MV-4-11 (cell line): ENCODE measurements around the gene BICD2.

Source experiments
- DNase-seq: peaks from one replicate; lab custom pipeline; 2025; lab: John Stamatoyannopoulos, UW

The BICD2 gene

DNA sequence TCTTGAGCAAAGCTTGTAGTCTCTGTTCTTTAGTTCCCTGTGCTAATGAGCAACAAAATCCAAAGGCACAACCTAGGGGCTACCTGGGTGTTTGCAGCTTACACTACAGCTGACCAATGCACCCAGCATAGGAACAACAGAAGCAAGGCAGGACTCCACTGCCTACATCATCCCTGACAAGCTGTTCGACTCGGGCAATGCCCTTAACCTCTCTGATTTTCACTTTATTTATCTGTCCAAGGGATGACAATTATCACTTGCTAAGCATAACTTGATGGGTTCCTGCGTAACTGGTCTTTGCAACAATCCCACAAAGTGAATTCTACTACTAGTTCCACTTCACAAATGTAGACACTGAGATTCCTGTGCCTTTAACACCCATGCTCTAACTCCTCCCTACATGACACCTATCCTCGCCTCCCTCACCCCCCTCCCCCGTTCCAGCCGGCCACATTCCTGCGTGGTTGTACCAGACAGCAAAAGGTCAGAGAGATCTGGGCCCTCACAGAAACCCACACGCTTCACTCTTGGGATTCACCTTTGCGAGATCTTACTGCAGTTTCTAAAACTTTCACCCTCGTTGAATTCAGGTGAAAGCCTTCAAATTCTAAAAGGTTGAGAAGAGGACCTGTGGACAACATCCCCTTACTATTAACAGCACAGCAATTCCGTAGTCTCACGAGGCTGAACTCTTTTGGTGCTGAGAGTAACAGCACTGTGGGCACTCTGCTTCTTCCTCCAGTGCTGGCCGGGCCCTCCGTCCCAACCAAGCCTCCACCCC lies 95.7 kb downstream of the BICD2 start:
- no peak for DNase-seq

DNA sequence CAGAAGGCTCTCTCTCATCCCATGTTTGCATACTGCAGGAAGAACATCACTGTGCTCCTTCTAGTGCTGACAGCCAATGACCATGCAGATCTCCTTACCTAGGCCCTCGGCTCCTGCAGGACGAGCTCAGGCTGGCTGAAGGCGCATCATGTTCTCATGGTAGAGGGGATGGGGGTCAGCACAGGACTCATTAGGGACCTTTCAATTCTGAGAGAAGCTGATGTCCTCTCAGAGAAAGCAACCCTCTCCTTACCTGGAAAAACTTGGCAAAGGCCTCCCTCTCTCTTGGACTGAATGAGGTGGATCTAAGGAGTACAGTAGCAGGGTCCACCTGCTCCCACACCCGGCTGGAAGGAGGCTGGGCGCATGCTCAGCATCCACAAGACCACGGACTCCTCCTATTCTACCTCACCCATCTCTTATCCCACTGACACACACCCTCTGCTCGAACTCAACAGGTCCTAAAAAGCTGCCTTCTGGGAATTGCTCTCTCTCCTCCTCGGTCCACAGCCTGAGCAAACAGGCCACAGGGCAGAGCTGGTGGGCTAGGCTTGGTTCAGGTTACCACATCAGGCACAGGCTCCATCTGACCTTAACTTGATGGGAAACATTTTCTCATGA lies 97.6 kb downstream of the BICD2 start:
- no peak for DNase-seq

DNA sequence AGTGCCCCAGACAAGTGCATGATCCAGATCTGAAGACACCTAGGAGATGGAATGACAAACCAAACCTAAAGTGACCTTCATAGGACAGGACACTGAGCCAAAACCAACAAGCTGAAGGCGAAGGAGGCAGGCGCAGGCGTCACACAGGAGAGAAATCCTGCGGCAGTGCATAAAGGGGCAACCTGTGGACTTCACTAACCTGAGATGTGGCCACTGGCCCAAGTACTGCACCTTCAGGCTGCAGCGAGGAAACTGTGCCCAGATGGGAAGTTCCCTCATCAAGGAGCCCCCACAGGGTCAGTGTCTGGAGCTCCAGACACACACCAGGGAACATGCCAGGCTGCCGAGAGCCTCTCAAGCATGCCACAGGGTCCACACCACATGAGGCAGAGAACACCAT lies 98.4 kb downstream of the BICD2 start:
- no peak for DNase-seq

DNA sequence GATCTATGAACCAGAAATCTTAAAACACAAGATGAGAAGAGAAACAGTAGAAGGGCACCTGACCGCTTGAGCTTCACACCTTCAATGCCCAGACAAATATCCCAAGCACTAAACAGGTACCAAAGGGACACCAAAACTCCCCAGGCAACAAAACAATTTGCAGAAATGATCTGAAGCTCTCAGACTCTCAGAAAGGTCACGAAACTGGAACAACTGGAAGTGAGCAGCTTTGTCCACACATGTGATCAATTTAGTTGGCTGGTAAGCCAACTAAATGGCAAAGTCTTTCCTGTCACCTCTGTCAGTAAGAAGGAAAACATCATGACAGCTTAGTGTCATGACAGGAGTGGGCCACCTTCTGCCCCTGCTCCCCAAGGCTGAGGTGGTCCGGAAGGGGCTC lies 98.8 kb downstream of the BICD2 start:
- DNase-seq: no peak

DNA sequence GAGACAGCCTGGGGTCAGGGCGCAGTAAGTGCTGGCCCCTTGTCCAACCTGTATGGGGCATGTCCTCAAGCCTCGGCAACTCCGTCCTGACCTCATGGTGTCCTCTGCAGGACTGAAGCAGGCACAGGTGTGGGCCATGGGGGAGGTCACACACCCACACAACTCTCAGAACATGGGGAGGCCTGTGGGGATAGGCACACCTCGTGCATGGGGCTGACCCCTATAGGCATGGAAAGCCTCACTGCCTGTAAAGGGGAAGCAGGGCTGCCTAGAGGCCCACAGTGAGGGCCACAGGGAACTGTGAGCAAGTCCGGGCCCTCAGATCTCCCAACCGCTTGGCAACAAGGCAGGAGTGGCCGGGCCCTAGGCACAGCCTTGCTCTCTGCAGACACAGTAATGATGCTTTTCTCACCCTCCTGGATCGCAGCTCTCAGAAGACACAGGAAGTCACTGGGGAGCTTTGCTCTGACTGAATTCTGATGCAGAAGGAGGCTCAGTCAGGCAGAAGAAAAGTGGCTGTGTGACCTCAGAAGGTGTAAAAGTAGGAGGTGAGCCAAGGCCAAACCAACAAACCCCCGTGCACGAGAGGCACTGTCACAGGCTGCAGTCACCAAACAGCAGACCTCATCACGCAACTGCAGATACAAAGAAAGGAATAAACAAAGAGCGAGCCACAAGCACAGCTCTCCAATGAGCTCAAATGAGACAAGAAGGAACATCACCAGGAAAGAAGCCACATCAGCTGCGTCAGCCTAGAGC lies 100.1 kb downstream of the BICD2 start:
- DNase-seq: peak; percentile 14

DNA sequence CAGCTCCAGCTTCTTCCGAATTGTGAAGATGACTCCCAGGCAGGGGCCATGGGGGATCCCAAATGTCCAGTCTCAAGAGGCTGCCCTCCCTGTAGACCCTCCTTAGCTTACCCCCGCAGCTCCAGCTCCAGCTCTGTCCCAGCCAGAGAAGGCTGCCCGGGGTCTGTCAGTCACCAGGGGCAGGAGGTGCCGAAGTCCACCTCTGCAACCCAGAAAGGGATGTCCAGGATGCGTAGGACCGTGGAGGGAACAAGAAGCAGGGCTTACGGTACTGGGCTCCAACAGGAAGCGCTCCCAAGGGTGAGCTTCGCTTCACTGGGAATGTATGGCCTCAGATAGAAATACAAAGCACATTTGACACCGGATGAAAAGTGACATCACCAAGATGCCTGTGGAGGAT lies 100.7 kb downstream of the BICD2 start:
- no peak for DNase-seq

DNA sequence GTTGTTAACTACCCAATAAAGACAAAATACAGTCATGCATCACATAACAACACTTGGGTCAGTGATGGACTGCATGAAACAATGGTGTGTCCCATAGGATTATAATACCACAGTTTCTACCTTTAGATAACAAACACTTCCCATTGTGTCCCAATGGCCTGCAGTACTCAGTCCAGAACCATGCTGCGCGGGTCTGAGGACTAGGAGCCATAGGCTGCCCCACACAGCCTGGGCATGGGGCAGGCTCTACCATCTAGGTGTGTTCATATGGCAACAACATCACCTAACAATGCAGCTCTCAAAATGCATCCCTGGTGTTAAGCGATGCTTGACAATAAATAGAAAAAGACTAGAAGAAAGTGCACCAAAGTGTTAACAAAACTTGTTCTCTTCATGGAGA lies 101.5 kb downstream of the BICD2 start:
- no peak for DNase-seq

DNA sequence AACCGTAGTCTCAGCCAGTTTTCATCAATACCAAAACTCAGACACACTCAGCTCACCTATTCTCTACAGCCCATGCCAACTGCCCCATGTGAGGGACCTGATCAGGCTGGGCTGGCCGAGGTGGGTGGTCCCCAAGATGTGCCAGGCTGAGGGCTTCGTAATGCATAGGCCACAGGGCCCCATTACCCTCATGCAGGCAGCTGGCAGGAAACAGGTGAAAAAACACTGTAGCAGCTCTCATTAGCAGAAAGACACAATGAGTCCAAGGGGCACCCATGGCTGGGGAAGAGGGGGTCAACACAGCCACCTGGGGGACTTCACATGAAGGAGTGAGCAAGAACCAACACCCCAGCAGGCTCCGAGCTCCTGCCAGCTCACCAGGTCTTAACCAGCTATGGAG lies 102.9 kb downstream of the BICD2 start:
- DNase-seq: no peak
